Right forelimb (tissue), 1 donor: Measurements from ENCODE around the gene ASB12.

Source experiments
- DNase-seq: peaks from one replicate; pipeline ENCODE4 v3.0.0-alpha.2; 2018

The ASB12 gene

DNA sequence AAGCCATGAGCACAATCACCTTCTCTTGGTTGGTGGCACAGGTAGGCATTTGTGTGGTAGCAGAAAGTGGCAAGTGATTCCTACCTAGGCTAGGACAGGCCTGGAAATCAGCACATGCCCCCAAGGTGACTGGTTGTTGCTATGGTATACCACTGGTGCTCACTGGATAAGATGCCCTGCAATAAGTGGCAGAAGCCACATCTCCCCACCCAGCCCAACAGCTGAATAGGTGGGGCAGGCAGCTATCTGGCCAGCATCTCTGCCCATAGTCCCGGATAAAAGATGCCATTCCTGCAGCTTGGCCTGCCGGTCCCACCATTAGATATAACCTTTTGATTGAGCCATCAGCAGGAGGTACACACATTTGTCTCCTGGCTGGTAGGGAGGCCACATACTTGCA is 46.0 kb downstream of the ASB12 start:
- no peak for DNase-seq

DNA sequence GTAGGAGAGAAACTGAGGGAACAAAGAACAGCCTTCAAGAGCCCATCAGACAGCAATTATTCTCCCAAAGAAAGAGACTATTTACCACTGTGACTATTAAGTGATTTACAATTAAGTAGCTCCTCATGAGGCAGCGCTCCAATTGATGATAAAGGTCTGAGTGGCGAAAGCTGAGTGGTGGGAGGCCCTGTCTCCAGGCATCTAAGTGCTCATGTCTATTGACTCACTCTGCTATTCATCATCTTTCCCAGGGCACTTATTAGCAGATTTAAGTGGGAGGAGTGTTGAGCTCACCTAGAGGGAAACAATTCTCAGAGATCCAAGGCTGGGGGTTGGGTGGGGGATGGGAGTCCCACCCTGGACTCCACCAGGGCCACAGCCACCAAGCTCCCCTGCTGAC is 48.2 kb downstream of the ASB12 start:
- DNase-seq, result no peak

DNA sequence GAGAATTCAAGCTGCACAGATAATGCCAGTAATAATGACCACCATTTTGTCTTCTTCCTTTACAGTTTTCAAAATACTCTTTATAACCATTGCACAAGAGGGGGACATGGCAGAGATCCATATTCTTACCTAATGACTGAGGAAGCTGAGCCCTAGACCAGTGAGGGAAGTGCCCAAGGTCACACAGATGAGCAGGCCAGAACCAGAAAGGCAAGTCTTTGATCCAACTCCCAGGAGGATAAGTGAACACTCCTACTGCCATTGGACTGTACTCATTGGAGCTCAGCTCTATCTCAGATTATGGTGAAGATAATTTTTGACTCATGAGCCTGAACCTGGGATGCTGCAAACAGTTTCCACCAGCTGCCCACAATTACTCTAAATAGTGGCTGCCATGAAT is 53.5 kb downstream of the ASB12 start:
- no peak for DNase-seq
